Thyroid gland (tissue), 4 donors: ENCODE results near the gene MRC2.

Source experiments
- POLR2A ChIP-seq, 2 donors: fragments of 450-650 bp; IDR thresholded peaks; one replicate each; pipeline ENCODE4 v1.6.1; 2017; ENCODE audit warnings: antibody characterized with exemption in 2 of 2, mild to moderate bottlenecking in 2 of 2, moderate library complexity in 1 of 2
- TF ChIP-seq, protein P1 (sequence below), 6 experiments: fragments of 200-600 bp in 3 of 6; fragments of 450-650 bp in 3 of 6; sonication (generic) in 3 of 6; IDR thresholded peaks; one replicate each; pipeline ENCODE4 v1.5.1; 2016 to 2019; ENCODE audit warnings: antibody characterized with exemption in 6 of 6, mild to moderate bottlenecking in 2 of 6, inconsistent platforms in 1 of 6, moderate library complexity in 1 of 6

DNA sequence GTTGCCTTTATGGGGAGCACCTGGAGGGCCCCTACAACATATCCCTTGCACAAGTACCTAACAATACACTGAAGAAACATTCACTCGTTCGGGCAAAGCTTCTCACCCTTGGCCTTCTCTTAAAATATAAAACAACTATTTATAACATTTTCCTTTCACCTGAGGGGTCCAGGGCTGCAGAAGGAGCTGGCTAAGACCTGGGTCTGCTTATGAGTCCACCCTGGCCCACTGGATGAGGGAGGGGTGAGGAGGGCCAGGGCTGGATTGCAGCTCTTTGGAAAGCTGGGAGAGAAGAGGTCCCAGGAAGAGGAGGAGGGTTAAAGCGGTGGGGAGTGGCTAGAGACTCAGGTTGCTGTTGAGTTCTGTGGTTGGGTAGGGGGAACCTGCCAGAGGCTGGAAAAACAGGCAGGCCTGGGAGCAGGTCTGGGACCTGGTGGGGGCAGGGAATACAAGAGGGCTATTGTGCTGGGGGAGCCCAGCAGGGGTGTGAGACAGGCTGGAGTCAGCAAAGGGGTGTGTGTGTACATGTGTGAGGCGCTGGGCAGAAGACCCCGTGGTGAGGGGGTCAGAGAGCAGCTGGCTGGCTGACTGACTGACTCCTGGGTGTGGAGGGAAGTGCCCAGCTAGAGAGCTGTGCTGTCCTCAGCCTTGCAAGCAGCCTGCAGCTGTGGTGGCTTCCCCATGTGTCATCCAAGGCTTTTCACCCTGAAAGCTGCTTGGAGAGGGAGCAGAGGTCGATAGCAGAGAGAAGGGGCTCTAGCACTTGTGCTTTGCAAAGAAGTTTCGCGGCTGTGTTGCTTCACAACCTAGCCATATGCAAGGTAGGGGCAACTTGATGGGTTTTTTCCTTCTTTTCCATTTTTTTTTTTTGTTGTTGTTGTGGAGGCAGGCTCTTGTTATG is 10.2 kb upstream of the MRC2 start:
- TF ChIP-seq, protein P1, sequence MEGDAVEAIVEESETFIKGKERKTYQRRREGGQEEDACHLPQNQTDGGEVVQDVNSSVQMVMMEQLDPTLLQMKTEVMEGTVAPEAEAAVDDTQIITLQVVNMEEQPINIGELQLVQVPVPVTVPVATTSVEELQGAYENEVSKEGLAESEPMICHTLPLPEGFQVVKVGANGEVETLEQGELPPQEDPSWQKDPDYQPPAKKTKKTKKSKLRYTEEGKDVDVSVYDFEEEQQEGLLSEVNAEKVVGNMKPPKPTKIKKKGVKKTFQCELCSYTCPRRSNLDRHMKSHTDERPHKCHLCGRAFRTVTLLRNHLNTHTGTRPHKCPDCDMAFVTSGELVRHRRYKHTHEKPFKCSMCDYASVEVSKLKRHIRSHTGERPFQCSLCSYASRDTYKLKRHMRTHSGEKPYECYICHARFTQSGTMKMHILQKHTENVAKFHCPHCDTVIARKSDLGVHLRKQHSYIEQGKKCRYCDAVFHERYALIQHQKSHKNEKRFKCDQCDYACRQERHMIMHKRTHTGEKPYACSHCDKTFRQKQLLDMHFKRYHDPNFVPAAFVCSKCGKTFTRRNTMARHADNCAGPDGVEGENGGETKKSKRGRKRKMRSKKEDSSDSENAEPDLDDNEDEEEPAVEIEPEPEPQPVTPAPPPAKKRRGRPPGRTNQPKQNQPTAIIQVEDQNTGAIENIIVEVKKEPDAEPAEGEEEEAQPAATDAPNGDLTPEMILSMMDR (IDR thresholded peaks at IDR 0.05) = no peak
- TF ChIP-seq POLR2A (IDR thresholded peaks at IDR 0.05) = no peak
